HG02623 (cell line): ENCODE measurements around the gene CAPG.
"Not testable (repeated sequence)": the region's sequence is repeated elsewhere in the genome, so short reads cannot be mapped to it uniquely, and the experiment has no call there.

Source experiments
- ATAC-seq: cut with Tn5 transposase; IDR thresholded peaks from one replicate; pipeline ENCODE4 v1.9.1; 2021; ENCODE audit warnings: moderate library complexity; ENCODE audit not compliant: unreplicated experiment

Gene CAPG

DNA sequence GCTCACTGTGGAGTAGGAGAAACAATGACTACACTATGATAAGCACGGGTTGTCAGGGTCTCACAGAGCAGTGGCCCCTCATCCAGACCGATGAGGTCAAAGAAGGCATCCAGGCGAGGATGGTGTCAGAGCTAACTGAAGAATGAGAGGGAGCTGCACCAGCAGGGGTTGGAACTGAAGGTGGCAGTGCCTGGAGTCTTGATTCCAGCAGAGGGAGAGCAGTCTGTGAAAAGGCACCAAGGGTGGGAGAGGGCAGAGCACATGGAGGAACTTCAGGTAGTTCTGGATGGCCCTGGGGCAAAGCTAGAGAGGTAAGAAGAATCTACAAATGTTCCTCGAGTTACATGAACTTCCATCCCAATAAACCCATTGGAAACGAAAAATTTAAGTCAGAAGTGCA is 43.0 kb downstream of the CAPG start:
- ATAC-seq, result no peak

- ATAC-seq, result not testable (repeated sequence)
Measured at GRCh38 chr2:85362653-85363387, 47.3 kb downstream of the CAPG start.

DNA sequence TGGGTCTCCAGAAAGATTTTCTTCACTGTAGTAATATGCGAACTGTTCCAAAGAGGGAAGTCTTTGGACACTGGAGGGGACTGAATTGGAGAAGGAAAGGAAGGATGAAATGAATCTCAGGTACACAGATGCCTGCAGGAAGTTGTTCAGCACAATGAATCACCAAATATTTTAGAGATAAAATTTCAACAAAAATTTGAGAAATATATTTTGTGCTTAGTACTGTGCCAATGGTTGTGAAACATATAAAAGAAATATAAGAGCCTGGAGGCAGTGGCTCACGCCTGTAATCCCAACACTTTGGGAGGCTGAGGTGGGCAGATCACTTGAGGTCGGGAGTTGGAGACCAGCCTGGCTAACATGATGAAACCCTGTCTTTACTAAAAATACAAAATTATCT is 52.4 kb downstream of the CAPG start:
- ATAC-seq, result no peak

- ATAC-seq, result no peak
Measured at GRCh38 chr2:85356186-85356585, 54.0 kb downstream of the CAPG start.

GRCh38 chr2:85355521-85355920 is 54.6 kb downstream of the CAPG start:
- ATAC-seq, result no peak

- ATAC-seq, result peak; percentile 3
Measured at GRCh38 chr2:85355073-85355410, 55.1 kb downstream of the CAPG start.

GRCh38 chr2:85354286-85355072 is 55.7 kb downstream of the CAPG start, which contains the start of the genes ELMOD3 and RETSAT:
Gene ELMOD3 (plus strand): TSS chr2:85354769. CDS start chr2:85357199, 2,430 bp downstream.
Gene RETSAT (minus strand): TSS chr2:85354528. CDS start chr2:85354507, 21 bp downstream.
- ATAC-seq, result peak; percentile 97

DNA sequence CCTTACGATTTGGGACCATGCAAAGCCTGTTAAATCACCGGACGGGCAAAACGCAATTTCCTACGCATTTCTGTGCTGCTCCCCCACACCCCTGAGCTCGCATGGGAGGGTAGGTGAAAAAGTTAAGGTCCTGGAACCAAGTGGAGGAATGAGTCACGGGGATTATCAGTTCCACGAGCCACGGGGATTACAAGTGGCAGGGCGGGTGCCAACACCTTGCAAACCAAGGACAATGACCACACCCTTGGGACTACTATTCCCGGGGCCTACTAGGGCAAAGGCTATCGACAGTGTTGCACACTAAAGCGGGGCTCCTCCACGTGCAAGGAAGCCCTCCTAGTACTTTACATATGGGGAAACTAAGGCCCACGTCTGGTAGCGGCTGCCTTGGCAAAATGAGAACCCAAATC is 56.3 kb downstream of the CAPG start:
- ATAC-seq, result no peak

GRCh38 chr2:85347599-85347998 is 62.6 kb downstream of the CAPG start:
- ATAC-seq, result no peak
